Measurements from ENCODE around the gene PRSS36.

DNA sequence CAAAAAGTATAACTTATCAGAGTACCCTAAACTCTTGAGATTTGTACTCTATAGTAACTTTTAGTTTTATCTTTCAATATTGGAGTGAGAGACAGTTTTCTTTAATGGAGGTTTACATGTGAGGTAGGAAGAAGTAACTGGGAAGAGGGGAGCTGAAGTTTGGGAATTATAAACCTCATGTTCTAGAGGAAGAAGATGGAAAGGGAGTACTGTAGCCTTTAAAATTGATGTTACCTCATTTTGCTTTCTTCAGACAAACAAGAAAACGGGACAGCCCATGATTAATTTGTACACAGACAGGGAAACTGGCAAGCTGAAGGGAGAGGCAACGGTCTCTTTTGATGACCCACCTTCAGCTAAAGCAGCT is 39.5 kb upstream of the PRSS36 start:
- TF ChIP-seq POLR2AphosphoS5 (IDR thresholded peaks at IDR 0.05; ENCODE audit: low read depth, low read length) (no peak), CTCF (IDR thresholded peaks at IDR 0.05) (no peak), SIN3A (IDR thresholded peaks at IDR 0.05; ENCODE audit: borderline replicate concordance, insufficient read depth, low read depth, low read length) (no peak), REST (IDR thresholded peaks at IDR 0.05; ENCODE audit: insufficient read depth in 1 of 2, low read depth in 2 of 2, low read length in 1 of 2) (no peak), TCF7L2 (IDR thresholded peaks at IDR 0.05; ENCODE audit: low read depth, low read length) (no peak)
